Islet precursor cell (in vitro differentiated cells): ENCODE results near the gene KIF12.
"Not testable (repeated sequence)": the region's sequence is repeated elsewhere in the genome, so short reads cannot be mapped to it uniquely, and the experiment has no call there.

Experiments
- DNase-seq: peaks from one replicate; pipeline ENCODE4 v3.0.0-alpha.2; 2018

Gene KIF12

DNA sequence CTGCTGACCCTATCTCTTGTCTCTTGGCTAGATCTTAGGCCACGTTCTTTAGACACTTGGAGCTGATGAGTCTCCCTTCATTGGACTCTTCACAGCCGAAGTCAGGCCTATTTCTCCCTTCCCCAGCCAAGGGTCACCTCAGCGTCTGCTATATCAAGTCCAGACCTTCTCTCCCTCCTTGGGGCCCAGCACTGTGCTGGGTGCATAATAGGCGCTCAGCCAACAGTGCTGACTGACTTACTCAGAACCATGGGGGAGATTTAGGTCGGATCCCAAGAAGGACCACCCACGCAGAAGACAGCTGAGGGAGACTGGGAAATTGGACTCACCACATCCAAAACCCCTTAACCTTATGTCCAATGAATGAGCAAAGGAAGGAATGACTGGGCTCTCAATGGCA lies 15.4 kb downstream of the KIF12 start:
- no peak for DNase-seq

DNA sequence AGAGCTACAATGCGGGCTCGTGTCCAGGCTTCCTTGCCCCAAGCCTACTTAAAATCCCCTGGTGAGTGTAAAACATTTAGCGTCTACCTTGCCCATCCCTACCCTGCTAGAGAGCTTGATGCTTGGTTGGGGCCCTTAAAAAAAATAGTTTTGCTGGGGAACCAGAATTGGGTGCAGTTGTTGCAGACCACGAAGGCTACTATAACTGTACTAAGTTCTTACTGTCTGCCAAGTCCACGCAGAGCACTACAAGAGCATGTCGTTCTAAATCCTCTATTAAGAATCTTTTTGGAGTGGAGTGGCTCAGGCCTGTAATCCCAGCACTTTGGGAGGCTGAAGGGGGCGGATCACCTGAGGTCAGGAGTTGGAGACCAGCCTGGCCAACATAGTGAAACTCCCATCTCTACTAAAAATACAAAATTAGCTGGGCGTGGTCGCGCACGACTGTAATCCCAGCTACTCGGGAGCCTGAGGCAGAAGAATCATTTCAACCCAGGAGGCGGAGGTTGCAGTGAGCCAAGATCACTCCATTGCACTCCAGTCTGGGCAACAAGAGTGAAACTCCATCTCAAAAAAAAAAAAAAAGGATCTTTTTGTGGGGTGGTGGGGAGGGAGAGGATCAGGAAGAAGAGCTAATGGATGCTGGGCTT lies 16.2 kb downstream of the KIF12 start:
- DNase-seq = not testable (repeated sequence)

DNA sequence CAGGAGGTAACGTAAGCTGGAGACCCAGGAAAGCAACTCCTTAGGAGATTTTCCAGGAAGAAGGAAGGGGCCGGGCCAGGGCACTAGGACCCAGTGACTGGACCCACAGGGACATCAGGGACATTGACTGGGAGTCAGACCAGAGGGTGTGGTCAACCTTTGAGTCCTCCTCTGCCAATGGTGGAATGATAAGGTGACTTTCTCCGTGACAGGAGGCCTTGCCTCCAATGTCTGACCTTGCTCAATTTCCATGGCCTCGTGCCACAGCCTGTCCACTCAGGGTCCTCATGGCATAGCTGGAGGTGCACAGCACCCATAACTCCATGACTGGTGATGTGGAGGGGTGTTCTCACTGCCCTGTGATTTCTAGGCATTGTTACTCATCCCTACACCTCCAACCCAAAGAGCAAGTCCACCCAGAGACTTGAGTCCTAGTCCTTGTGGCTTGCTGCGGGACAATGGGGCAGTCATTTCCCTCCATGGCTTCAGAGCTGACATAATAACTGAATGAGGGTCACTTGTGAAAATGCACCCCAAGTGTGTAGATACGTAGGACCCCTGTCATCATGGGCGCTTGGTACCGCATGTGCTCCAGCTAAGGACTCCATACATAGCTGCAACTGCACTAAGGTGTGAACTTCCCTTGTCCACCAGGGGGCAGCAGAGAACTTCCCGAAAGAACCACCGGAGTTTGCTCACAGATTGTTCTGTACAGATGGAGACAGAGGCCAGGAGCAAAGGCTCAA lies 16.9 kb downstream of the KIF12 start:
- peak; percentile 94 for DNase-seq

DNA sequence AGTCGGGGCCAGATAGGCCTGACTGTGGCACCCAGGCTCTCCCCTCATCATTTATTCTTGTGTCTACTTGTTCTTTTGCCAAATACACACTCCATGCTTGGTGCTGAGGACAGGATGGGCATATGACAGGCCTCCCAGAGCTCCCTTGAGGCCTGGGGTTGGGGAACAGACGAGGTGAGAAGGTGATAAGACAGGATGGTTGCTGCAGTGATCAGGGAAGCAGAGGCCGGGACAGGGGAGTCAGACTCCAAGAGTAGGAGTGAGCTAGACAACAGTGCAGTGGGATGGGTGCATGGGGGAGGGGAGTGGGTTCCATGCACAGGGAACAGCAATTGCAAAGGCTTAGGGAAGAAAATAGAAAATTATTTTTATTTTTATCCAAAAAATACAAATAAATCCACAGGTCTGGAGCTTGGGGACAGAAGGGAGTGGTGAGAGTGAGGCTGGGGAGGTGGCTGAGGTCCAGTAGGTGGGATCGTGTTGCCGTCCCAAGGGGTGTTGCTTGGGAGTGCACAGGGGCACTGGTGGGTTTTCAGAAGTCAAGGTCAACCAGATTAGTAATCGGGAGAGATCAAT lies 17.6 kb downstream of the KIF12 start:
- DNase-seq = peak; percentile 37

DNA sequence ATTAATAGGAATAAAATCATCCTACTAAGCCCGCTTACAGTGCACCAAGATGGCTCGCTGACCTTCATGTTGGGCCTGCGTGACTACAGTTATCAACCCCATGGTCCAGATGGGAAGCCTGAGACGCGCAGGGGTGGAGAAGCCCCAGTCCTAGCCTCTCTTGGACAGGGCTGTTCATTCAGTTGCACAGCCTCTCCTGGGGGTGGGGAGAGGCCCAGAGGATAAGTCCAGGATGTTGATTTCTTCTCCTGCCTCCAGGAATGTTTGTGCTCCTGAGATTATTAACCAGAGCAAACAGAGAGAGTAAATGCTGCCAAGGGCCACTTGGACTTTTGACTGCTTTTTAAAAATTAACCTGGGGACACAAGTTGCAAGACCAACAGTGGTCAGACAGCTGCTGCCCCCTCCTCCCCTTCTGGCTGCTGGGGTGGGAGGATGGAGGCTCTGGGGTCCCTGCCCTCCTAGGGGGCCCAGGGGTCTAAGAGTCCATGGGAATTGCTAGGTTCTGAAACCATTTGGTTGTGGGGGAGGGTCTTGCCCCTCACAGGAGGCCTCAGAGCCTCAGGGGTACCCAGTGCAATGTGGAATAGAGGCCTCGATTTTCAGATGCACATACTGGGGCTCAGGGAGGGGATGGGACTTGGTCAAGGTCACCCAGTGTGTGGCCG lies 18.2 kb downstream of the KIF12 start:
- DNase-seq = peak; percentile 38

DNA sequence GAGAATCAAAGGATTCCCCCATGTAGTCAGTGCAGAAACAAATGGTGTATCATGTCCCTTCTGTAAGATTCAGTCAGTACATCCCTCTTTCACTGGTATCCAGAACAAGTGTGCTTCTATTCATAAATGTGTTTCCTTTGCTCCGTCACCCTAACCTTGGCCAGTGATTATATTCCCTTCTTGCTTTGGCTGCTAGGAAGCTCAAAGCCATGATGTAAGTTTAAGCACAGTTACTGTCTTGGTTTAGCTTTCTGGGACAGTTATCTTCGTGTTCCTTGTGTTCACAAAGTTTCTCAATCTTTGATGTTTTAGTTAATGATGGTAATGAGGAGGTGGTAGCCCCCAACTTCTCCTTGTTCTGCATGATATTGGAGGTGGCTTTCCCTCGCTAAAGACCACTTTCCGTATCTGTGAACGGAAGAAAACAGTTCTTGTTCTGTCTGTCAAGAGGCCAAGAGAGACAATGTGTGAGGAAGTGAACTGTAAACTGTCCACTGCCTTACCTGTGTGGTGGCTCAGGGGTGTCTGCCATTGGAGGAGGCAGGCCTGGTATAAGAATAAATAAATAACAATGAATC lies 18.8 kb downstream of the KIF12 start:
- no peak for DNase-seq

DNA sequence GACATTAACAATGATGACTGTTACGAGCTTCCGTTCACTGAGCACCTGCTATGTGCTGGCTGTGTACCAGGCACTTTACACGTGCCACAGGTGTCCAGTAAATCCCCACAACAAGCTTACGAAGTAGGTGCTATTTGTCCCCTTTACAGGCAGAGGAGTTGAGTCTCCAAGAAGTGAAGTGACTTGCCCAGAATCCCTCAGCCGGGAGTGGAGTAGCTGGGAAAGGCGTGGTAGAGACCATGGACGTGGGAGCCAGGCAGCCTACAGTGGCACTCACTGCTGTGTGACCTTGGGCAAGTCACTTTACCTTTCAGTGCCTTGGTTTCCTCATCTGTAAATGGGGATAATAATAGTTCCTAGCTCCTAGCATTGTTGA lies 20.3 kb downstream of the KIF12 start:
- DNase-seq = no peak

DNA sequence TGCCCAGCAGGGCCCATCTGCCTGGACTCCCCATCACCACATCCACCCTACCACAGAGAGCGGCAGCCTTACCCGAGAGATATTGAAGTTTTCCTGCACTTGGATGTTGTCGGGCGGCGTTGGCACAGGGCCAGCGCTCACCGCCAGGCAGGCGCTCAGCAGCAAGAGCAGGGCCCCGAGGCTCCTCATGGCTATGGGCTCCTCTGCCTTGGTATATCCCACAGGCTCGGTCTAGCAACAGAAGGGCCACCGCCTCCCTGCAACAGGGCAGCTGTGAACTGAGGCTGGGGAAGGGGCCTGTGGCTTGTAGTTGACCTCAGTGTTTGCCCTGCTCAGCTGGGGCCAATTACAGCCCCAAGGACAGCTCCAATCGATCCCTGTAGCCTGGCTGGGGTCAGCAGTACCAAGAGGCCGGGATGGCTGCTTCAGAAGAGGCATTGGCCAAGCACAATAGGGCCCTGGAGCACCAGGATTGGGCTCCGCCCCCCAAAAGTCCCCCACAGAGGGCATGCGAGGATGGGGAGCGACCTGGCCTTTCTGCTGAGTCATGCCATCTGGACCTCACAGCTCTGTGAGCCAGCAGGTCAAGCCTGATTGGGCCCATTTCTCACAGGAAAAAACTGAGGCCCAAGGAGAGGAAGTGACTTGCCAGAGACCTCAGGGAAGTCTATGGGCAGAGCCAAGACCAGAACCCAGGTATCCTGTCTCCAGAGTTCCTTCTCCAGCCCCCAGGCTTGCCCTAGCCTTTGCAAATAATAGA lies 20.9 kb downstream of the KIF12 start, which contains the start of gene AMBP:
AMBP (minus strand) TSS at position 280 of the 760 bp plus-strand sequence; CDS start at position 189, 91 bp downstream.
- DNase-seq = no peak

DNA sequence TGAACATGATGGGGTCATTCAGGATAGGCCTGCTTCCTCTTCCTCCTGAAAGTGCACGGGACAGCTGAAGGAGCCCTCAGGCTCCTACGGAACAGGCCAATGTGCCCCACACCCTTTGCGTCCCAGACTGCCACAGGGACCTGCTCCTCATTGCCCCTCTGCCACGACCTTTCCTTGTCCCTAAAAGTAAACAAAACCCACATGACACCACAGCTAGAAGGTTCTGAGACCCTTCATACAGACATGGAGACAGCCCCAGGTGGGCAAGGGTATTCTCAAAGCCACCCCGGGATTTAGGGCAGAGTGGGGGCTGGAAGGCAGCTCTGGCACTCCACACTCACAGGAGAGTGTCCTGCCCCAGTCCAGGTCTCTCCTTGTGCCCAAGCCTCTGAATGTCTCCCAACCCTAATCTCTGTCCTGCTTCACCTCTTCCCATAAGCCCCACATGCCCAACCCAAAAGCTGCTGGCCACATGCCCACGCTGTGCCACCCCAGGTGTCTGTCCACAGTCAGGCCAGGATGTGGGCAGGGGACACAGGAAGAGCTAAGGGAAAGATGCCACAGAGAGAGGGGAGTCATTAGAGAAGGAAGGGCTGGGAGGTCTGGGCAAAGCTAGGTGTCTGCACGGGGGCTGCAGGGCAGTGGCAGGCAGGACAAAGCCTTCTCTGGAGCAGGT lies 21.8 kb downstream of the KIF12 start:
- no peak for DNase-seq

DNA sequence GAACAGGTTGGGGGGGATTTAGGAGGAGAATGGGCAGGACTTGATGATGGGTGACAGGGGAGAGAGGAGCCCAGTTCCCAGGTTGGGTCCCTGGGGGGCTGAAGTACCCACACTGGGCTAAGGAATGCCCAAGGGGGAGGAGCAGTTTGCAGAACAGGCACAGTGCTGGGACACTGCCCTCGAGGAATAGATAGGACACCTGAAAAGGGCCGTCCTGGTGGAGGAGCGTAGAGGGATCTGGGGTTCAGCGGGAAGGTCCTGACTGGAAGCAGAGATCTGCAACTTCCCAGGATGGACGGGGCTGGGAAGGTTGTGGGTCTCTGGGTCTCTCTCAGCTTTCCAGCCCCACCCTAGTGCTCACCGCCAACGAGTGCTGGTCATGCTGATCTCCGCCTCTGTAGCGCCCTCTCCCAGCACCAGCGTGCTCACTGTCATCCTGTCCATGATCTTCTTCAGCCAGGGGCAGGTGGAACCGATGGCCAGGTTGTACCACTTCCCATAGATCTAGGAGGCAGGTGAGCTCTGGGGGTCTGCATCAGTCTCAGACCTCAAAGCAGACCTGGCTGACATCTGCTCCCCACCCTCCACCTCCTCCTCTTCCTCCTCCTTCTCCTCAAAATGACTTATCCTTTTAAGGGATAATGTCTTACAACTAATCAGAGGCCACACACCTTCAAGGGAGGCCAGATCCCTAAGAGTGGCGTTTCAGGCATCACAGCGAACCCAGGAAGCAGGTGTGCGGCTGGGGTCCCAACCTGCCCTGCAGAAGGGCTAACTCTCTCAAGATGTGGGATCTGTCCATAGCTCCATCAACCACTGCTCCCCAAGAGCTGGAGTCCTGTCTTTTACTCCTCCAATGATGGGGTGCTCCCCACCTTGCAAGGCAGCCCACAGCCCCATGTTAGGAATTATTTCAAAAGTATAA lies 22.6 kb downstream of the KIF12 start:
- DNase-seq = no peak

DNA sequence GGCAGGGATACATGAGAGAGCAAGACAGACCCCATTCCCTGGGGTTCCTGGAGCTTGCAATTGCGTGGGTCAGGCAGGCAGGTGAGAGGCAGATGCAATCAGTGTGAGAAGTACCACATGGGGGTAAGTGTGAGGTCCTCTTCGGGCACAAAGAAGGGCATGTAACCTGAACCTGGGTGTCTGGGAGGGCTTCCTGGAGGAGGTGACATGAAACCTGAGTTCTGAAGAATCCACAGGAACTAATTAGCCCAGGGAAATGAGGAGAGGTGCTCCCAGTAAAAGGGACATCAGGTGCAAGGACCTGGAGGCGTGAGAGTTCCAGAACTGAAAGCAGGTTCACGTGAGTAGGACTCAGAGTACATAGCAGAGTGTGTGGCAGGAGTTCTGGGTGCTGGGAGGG lies 23.5 kb downstream of the KIF12 start:
- DNase-seq = no peak

DNA sequence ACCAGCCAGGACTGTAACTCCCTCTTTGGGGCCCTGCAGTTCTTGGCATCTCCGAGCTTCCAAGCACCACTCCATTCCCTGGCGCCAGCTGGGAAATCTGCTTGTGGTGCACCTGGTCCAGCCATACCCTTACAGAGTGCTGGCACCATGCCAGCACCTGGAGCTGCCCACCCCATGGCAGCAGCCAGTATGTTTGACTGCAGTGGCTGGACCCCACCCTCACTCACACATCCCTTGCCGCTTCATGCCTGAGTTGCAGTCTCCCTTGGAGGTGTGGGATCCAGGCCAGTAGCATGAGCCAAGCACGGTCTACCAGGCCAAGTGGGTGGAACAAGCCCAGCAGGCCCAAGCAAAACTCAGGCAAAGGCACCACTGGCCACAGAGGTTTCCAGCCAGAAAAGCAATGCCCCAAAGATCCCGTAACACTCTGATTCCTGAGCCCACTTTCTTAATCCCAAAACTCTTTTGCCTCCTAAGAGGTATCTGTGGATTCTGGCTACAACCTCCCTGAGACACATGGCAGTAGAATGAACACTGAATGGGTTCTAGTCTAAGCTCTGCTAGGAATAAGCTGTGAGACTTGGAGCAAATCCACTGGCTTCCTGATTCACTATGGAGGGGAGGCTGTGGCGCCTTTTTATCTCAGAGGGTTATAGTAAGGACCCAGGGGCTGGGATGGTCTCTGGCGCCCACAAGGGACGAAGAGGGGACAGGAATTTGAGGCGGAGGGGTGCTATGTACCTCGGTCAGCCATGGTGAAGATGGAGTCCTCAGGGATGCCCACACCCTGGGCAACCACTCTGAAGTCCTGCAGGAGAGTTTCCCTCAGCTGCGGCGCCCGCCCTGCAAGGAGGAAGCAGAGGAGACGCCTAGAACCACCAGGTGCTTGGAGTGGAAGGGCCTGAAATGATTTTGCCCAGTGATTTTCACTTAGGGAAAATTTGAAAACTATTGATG lies 26.6 kb downstream of the KIF12 start:
- no peak for DNase-seq

DNA sequence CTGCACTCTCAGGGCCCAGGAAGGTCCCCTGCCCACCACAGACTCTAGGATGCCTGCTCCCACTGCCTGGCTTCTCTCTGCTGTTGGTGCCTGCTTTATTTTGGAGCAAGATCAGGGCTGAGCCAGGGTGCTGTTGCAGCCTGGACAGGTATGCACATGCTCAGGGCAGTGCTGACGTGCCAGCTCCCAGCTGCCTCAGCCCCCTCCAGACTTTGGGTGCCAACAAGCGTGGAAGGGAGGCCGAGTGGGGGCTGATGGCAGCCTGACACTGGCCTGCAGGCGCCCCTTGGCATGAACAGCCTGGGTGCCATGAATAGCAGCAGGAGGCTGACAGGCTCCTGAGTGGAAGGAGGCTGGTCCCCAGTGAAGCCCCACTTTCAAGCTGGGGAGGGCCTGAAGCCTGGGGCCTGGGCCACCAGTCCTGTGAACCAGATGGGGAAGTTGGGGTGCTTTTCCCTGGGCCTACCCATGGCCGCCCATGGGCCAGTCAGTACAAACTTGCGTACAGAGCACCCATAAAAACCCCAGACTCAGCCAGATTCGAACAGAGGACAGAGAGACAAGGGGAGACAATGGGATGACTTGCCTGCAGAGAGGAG lies 27.8 kb downstream of the KIF12 start:
- DNase-seq = no peak

DNA sequence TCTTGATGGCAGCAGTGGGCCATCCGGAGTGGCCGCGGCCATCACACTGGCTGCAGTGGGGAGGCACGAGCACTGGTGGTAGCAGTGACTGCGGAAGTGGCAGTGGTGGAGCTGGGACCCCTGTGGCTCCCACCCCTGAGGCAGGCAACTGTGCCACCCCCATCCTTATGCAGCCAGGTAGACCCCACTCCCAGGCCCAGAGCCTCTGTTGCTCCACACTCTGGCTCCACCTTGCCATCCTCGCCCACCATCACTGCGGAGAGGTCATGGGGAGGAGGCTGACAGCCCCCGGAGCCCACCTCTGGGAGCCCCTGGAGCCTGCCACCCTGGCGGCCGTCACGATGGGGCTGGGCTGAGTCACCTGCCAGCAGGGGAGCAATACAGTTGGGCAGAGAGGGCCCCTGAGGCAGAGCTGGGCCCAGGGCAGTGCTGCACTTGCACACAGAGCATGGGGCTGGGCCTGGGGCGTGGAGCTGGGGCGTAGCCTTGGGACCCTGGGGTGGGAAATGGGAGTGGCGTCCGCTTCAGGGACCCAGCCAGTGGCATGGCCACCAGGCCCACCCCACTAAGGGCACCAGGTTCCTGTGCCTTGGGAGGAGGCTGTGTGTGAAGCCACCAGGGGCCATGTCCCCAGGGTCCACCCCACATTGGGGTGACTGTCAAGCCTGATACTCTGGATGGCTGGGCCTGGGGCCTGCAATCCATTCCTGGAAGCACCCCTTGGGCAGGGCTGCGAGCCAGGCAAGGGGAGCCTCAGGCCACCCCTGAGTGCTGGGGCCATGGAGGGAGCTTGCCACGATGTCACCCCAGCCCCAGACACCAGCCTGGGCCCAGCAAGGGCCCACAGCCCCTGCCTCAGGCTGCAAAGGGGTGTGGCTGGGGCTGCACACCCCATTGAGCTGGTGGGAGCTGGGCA lies 28.6 kb downstream of the KIF12 start:
- no peak for DNase-seq

DNA sequence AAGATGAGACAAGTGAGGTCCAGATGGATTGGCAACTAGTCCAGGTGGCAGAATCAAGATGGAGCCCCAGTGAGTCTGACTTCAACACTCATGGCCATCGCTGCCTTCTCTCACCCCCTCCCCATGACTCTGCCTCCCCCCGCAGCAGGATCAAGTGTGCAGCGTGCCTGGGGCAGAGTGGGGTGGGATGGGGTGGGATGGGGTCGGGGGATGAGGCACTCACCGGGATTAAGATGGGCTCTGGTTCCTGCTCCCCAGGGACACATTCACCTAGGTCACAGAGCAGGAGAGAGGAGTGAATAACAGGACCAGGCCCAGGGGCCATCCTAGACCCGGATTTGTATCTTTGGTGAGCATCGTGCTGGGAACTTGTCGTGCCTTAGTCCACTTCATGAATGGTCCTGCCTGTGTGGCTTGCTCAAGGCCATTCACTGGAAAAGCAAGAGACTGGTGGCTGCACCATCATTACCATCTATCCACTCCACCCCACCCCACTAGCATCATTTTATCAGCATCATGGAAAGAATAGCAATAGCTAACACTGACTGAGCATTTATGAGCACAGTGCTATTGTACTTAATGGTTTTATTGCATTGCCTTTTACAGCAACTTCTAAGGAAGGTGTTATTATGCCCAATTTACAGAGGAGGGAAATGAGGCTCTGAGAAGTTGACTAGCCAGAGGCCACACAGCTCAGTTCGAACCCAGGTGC lies 29.5 kb downstream of the KIF12 start:
- DNase-seq = no peak

DNA sequence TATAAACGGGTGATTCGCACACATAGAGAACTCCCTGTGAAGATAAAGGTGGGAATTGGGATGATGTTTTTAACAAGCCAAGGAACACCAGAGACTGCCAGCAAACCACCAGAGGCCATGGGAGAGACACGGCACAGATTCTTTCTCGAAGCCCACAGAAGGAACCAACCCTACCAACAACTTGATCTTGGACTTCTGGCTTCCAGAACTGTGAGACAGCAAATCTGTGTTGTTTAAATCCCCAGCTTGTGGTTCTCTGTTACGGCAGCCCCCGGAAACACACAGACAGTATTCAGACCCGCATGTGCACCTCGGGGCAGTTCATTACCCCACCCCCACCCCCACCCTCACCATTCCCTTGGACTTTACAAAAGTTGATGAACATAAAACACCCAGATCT lies 33.8 kb downstream of the KIF12 start:
- peak; percentile 10 for DNase-seq

DNA sequence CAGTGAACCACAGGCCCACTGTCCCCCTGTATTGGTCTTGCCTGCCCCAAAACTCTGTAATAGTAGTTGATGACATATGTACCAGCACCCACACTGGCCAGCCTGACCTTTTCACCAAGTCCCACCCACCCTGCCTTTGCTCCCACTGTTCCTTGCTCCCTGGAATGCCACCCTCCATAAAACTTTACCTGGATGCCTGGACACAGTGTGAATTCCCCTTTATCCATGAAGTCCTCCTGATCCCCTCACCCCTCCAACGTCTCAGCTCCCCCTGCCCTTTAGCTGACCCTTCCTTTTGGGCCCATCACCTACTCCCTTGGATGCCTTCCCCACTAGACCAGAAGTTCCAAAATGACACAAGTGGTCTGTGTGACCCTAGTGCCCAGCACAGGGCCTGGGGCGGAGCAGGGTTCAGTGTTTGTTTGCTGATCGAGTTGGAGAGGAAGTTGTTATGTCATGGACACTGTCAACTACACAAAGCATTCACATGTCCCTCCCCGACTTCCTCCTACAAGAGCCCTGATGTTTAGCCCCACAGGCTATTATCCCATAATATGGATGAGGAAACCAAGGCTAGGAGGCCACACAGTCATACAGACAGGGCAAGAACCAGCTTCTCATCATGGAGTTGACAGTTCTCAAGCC lies 37.1 kb downstream of the KIF12 start:
- DNase-seq = peak; percentile 32
